Activated CD4-positive, alpha-beta T cell treated with anti-CD3 and anti-CD28 coated beads, Interleukin-2, amount 10 ng/mL, durations not matched to agents 7 days and 5 days (primary cell): ENCODE results near the gene EPB41L4A. TPM values are rescaled to one million over a fixed set of nuclear protein-coding genes. Genes with fewer than 3 reads are reported as not detected.

ENCODE experiments used
- CTCF ChIA-PET: fragments of 350-600 bp; sonication (Branson Sonifier 250); formaldehyde crosslinking; loops from one replicate; lab custom pipeline; 2021; ENCODE audit warnings: antibody characterized with exemption; lab: Charles Lee
- POLR2A ChIA-PET: fragments of 350-600 bp; sonication (Branson Sonifier 250); formaldehyde crosslinking; loops from one replicate; lab custom pipeline; 2021; ENCODE audit warnings: antibody characterized with exemption; lab: Charles Lee
- DNase-seq: peaks from one replicate; pipeline ENCODE4 v3.0.0-alpha.2; 2020
- H3K27ac Mint-ChIP-seq: one replicate; pipeline ENCODE4 v1.8.0; 2021; ENCODE audit warnings: mild to moderate bottlenecking, moderate library complexity, mixed read lengths
- H3K27me3 Mint-ChIP-seq: one replicate; pipeline ENCODE4 v1.8.0; 2021; ENCODE audit warnings: mixed read lengths
- H3K36me3 Mint-ChIP-seq: one replicate; pipeline ENCODE4 v1.8.0; 2021; ENCODE audit warnings: low read depth, mixed read lengths
- H3K4me1 Mint-ChIP-seq: one replicate; pipeline ENCODE4 v1.8.0; 2021; ENCODE audit warnings: mixed read lengths
- H3K4me3 Mint-ChIP-seq: one replicate; pipeline ENCODE4 v1.8.0; 2021; ENCODE audit warnings: mild to moderate bottlenecking, moderate library complexity, mixed read lengths
- H3K9me3 Mint-ChIP-seq: one replicate; pipeline ENCODE4 v1.8.0; 2021; ENCODE audit warnings: mixed read lengths
- total RNA-seq, 2 experiments: library from RNA; stranded (reverse); gene quantifications; one replicate each; pipeline ENCODE4 v1.2.3, GENCODE V29; 2021

The EPB41L4A gene
- total RNA-seq, 2 experiments from 2014 or later: 0.62 to 1.2 TPM

GRCh38 chr5:112195924-112196323 is 223.2 kb downstream of the EPB41L4A start:
- peaks cover 21% of the 10 kb centered on the region for H3K27me3 Mint-ChIP-seq
- H3K4me3 Mint-ChIP-seq: no peak overlapping the region
- H3K36me3 Mint-ChIP-seq: no peaks in the 10 kb centered on the region
- H3K4me1 Mint-ChIP-seq: no peaks in the 10 kb centered on the region
- no peaks in the 10 kb centered on the region for H3K9me3 Mint-ChIP-seq
- DNase-seq: no peak
- H3K27ac Mint-ChIP-seq: no peak overlapping the region
- ChIA-PET POLR2A (no interaction called here), CTCF (no interaction called here)

GRCh38 chr5:112192866-112193265 is 226.2 kb downstream of the EPB41L4A start:
- ChIA-PET CTCF (no interaction called here), POLR2A (no interaction called here)
- H3K27ac Mint-ChIP-seq: no peak overlapping the region

GRCh38 chr5:112192072-112192471 is 227.0 kb downstream of the EPB41L4A start:
- Mint-ChIP-seq H3K27ac (no peak overlapping the region), H3K9me3 (no peaks in the 10 kb centered on the region), H3K27me3 (peaks cover 41% of the 10 kb centered on the region), H3K36me3 (no peaks in the 10 kb centered on the region), H3K4me1 (no peaks in the 10 kb centered on the region), H3K4me3 (no peak overlapping the region)
- ChIA-PET POLR2A (no interaction called here), CTCF (no interaction called here)
- DNase-seq: no peak

More at GRCh38 chr5:112192866-112193265, 226.2 kb downstream of the EPB41L4A start:
- H3K9me3 Mint-ChIP-seq: no peaks in the 10 kb centered on the region
- no peak for DNase-seq
- H3K36me3 Mint-ChIP-seq: no peaks in the 10 kb centered on the region
- H3K27me3 Mint-ChIP-seq: peaks cover 34% of the 10 kb centered on the region
- H3K4me1 Mint-ChIP-seq: no peaks in the 10 kb centered on the region
- H3K4me3 Mint-ChIP-seq: no peak overlapping the region

GRCh38 chr5:112189391-112189790 is 229.7 kb downstream of the EPB41L4A start:
- ChIA-PET CTCF (no interaction called here), POLR2A (no interaction called here)
- Mint-ChIP-seq H3K27me3 (peaks cover 52% of the 10 kb centered on the region), H3K4me3 (no peak overlapping the region), H3K36me3 (no peaks in the 10 kb centered on the region), H3K4me1 (no peaks in the 10 kb centered on the region), H3K9me3 (no peaks in the 10 kb centered on the region), H3K27ac (no peak overlapping the region)
- DNase-seq: no peak

GRCh38 chr5:112186401-112186990 is 232.6 kb downstream of the EPB41L4A start:
- ChIA-PET CTCF (no interaction called here), POLR2A (no interaction called here)
- Mint-ChIP-seq H3K27ac (no peak overlapping the region), H3K27me3 (peaks cover 57% of the 10 kb centered on the region), H3K9me3 (no peaks in the 10 kb centered on the region), H3K4me1 (no peaks in the 10 kb centered on the region), H3K36me3 (no peaks in the 10 kb centered on the region), H3K4me3 (no peak overlapping the region)
- peak; percentile 41 for DNase-seq

- H3K9me3 Mint-ChIP-seq: no peaks in the 10 kb centered on the region
- peaks cover 53% of the 10 kb centered on the region for H3K27me3 Mint-ChIP-seq
- H3K4me1 Mint-ChIP-seq: no peaks in the 10 kb centered on the region
- CTCF ChIA-PET: no interaction called here
- H3K27ac Mint-ChIP-seq: no peak overlapping the region
- POLR2A ChIA-PET: no interaction called here
- no peak overlapping the region for H3K4me3 Mint-ChIP-seq
- no peak for DNase-seq
- no peaks in the 10 kb centered on the region for H3K36me3 Mint-ChIP-seq
Observed at GRCh38 chr5:112183874-112184273, 235.2 kb downstream of the EPB41L4A start.

- H3K4me3 Mint-ChIP-seq: no peak overlapping the region
- H3K4me1 Mint-ChIP-seq: no peaks in the 10 kb centered on the region
- H3K27me3 Mint-ChIP-seq: peaks cover 49% of the 10 kb centered on the region
- no peaks in the 10 kb centered on the region for H3K9me3 Mint-ChIP-seq
- no peak for DNase-seq
- H3K36me3 Mint-ChIP-seq: no peaks in the 10 kb centered on the region
- ChIA-PET POLR2A (no interaction called here), CTCF (no interaction called here)
- H3K27ac Mint-ChIP-seq: no peak overlapping the region
Observed at GRCh38 chr5:112183103-112183711, 235.9 kb downstream of the EPB41L4A start.

GRCh38 chr5:112179290-112179689 is 239.8 kb downstream of the EPB41L4A start:
- POLR2A ChIA-PET: no interaction called here
- no peak for DNase-seq
- CTCF ChIA-PET: interaction anchor here (0.9 kb wide), 1 partner anchor 18 kb away, joined by 4 read pairs; no protein-coding TSS in a partner anchor
- peaks cover 4% of the 10 kb centered on the region for H3K4me1 Mint-ChIP-seq
- peaks cover 34% of the 10 kb centered on the region for H3K27me3 Mint-ChIP-seq
- H3K4me3 Mint-ChIP-seq: no peak overlapping the region
- no peaks in the 10 kb centered on the region for H3K9me3 Mint-ChIP-seq
- no peaks in the 10 kb centered on the region for H3K36me3 Mint-ChIP-seq
- H3K27ac Mint-ChIP-seq: no peak overlapping the region

- POLR2A ChIA-PET: no interaction called here
- CTCF ChIA-PET: interaction anchor here (0.6 to 3.8 kb wide), 5 partner anchors 14 to 750 kb away, joined by 3 to 20 read pairs (median 3); partner anchors contain the start of gene EPB41L4A
- peak; percentile 57 for DNase-seq
- H3K27ac Mint-ChIP-seq: no peak overlapping the region
- H3K4me1 Mint-ChIP-seq: peaks cover 4% of the 10 kb centered on the region
- peaks cover 15% of the 10 kb centered on the region for H3K27me3 Mint-ChIP-seq
- no peaks in the 10 kb centered on the region for H3K9me3 Mint-ChIP-seq
- H3K36me3 Mint-ChIP-seq: no peaks in the 10 kb centered on the region
- no peak overlapping the region for H3K4me3 Mint-ChIP-seq
Observed at GRCh38 chr5:112174959-112175594, 244.0 kb downstream of the EPB41L4A start.

GRCh38 chr5:112165897-112166737 is 253.0 kb downstream of the EPB41L4A start:
- H3K36me3 Mint-ChIP-seq: peaks cover 36% of the 10 kb centered on the region
- ChIA-PET CTCF (no interaction called here), POLR2A (no interaction called here)
- H3K4me1 Mint-ChIP-seq: peaks cover 19% of the 10 kb centered on the region
- no peaks in the 10 kb centered on the region for H3K9me3 Mint-ChIP-seq
- no peak overlapping the region for H3K4me3 Mint-ChIP-seq
- no peak for DNase-seq
- no peak overlapping the region for H3K27ac Mint-ChIP-seq
- no peaks in the 10 kb centered on the region for H3K27me3 Mint-ChIP-seq

GRCh38 chr5:112165399-112165798 is 253.7 kb downstream of the EPB41L4A start:
- H3K9me3 Mint-ChIP-seq: no peaks in the 10 kb centered on the region
- no peak overlapping the region for H3K4me3 Mint-ChIP-seq
- H3K36me3 Mint-ChIP-seq: peaks cover 36% of the 10 kb centered on the region
- DNase-seq: no peak
- no peak overlapping the region for H3K27ac Mint-ChIP-seq
- CTCF ChIA-PET: no interaction called here
- POLR2A ChIA-PET: no interaction called here
- H3K27me3 Mint-ChIP-seq: no peaks in the 10 kb centered on the region
- H3K4me1 Mint-ChIP-seq: peaks cover 22% of the 10 kb centered on the region

GRCh38 chr5:112163435-112163834 is 255.6 kb downstream of the EPB41L4A start:
- CTCF ChIA-PET: interaction anchor here (1.6 kb wide), 1 partner anchor 257 kb away, joined by 3 read pairs; no protein-coding TSS in a partner anchor
- Mint-ChIP-seq H3K4me1 (peaks cover 25% of the 10 kb centered on the region), H3K4me3 (no peak overlapping the region)

More at GRCh38 chr5:112163435-112163834, 255.6 kb downstream of the EPB41L4A start:
- POLR2A ChIA-PET: no interaction called here
- Mint-ChIP-seq H3K9me3 (no peaks in the 10 kb centered on the region), H3K27ac (no peak overlapping the region), H3K27me3 (no peaks in the 10 kb centered on the region), H3K36me3 (peaks cover 36% of the 10 kb centered on the region)
- no peak for DNase-seq
